Activated CD8-positive, alpha-beta memory T cell treated with anti-CD3 and anti-CD28 coated beads for 1 hour (primary cell): ENCODE measurements around the gene KRT8.
A peak's percentile ranks its signal among the peaks of the same experiment; 100 is the strongest.
"Not testable (repeated sequence)": the region's sequence is repeated elsewhere in the genome, so short reads cannot be mapped to it uniquely, and the experiment has no call there.

ENCODE experiments used
- DNase-seq, 2 donors: peaks; one replicate each; pipeline ENCODE4 v3.0.0-alpha.2; 2020; ENCODE audit warnings: low read depth in 1 of 2; ENCODE audit errors: extremely low read depth in 1 of 2

The KRT8 gene

GRCh38 chr12:52903285-52903854 is 1.5 kb downstream of the KRT8 start:
- DNase-seq, result peak in 1 of 2 donors; percentile 11

GRCh38 chr12:52901715-52902541 is 2.9 kb downstream of the KRT8 start:
- no peak for DNase-seq

GRCh38 chr12:52900896-52901714 is 3.8 kb downstream of the KRT8 start:
- DNase-seq, result no peak

DNA sequence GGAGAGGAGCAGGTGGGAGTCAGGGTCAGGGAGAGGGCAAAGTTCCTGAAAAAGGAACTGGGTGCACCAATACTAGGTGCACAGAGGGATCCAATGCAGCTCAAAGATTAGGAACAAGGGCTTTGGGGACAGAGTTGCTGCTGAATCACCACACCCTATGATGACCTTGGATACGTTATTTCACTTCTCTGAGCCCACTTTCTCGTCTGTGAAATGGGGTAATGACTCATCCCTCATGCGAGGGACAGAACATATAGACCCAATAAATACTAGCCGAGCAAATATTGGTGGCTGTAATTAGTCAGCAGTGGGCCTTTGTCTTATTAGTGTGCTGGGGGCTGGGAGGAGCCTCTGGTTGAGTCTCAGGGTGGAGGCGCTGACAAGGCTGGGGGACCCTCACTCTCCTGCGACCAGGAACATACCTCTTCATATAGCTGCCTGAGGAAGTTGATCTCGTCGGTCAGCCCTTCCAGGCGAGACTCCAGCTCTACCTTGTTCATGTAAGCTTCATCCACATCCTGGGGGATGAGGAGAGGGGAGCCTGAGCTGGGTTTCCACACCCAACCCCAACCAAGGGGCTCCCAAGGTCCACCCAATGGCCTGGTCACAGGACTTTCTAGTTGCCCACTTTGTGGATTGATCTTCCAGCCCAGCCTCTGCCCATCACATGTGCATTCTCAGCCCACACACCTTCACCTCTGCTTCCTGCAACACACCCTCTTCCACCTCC is 4.5 kb downstream of the KRT8 start:
- DNase-seq, result no peak

- DNase-seq, result no peak
These were observed 5.4 kb downstream of the KRT8 start for GRCh38 chr12:52899338-52900035.

- DNase-seq, result no peak
These were observed 8.4 kb downstream of the KRT8 start for GRCh38 chr12:52896190-52897100.

GRCh38 chr12:52895726-52896189 is 9.1 kb downstream of the KRT8 start:
- DNase-seq, result no peak

DNA sequence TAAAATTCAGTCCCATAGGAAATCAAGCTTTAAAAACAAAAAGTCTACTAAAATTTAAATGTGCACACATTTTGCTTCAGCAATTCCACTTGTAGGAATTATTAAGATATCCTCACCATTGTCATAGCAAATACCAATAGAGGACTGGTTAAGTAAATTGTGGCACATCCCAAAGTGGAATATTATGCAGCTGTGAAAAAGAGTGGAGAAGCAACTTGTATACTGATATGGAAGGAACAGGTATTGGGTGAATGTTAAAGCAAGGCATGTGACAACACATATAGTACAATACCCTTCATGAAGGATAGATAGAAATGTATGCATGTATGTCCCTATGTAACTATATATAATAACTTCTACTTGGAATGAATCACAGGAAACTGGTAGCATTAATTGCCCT is 11.9 kb downstream of the KRT8 start:
- no peak for DNase-seq

GRCh38 chr12:52892207-52892852 is 12.5 kb downstream of the KRT8 start:
- DNase-seq, result no peak

- no peak for DNase-seq
These were observed 13.8 kb downstream of the KRT8 start for GRCh38 chr12:52891044-52891443.

- DNase-seq, result no peak
These were observed 14.5 kb downstream of the KRT8 start for GRCh38 chr12:52890417-52890816.

DNA sequence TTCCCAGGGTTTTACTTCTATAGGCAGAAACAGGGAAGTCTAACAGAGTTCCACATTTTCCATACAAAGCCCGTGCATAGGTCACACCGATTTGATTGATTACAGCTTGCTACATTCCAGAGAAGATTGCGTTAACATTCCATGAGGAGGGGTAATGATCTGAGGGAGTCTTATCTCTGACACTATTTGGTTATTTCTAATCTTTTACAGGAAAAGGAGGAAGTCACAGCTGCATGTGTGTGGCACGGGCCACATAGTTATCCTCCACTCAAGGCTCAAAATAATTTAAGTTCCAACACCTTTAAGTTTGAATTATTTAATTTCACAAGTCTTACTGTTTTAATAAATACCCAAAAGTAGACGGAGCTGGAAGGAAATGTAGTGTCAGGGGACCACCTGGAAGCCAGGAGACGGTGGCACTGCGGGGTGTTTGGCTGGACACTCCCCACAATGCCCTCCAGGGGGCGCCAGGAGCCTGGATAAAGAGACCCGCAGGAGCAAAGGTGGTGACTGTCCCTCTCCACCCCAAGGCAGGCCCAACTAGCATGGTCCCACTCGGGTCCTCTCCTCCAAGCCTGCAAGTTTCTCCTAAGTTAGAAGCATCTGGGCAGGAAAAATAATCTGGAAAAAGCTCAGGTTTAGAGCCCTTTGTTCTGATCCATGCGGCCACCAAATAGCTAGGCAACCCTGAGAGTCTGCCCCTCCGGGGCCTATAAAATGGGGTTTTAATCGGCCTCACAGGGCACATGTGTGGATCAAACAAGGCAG is 20.2 kb downstream of the KRT8 start:
- DNase-seq, result peak; percentile 58 to 78

DNA sequence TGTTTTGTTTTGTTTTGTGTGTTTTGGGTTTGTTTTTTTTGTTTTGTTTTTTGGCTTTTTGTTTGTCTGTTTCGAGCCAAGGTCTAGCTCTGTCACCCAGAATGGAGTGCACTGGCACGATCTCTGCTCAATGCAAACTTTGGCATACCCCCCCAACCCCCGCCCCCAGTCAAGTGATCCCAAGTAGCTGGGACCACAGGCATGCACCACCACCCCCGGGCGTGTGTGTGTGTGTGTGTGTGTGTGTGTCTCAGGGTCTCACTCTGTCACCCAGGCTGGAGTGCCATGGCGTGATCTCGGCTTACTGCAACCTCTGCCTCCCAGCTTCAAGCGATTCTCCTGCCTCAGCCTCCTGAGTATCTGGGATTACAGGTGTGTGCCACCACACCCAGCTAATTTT is 24.4 kb downstream of the KRT8 start:
- not testable (repeated sequence) for DNase-seq

DNA sequence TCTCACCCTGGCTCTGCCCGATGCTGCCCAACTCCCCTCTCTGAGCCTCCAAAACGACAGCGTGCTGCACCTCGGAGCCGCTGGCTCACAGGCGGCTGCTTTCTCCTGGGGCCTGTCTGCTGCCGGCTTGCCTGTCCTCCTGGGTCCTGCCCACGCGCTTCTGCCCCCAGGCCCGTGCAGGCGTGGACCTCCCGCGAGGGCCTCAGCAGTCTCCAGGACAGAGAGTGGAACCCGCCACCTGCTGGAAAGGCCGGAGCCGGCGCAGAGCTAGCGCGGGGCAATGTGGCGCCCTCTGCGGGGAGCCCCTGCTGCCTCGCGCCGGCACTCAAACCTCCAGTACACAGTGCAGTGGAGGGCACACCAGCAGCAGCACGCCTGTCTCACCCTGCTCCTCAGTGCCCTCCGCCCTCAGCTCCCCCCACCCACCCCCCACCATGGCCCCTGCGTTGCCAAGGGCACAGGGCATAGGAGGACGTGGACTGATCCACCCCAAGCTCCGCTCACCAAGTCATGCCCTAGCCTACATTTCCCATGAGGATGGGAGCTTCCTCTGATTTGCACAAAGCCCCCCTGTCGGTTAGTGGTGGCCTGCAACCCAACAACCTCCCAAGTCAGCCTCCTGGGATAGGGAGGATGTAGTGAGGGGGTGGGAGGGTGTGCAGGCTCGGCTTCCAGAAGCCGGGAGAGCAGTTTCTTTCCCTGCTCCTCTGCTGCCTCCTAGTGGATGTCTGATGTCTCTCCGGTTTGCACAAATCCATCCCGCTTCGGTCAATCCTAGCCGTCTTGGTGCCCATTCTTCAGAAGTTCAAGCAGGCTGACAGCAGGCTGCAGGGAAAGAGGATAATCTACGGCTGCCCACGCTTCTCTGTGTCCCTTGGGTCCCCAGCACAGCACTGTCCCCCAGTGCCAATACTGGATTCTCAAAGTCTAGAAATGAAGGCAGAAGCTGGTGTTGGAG is 25.2 kb downstream of the KRT8 start:
- peak; percentile 30 to 58 for DNase-seq

- DNase-seq, result no peak
These were observed 26.1 kb downstream of the KRT8 start for GRCh38 chr12:52878507-52879393.

GRCh38 chr12:52877242-52877641 is 27.6 kb downstream of the KRT8 start:
- DNase-seq, result no peak
